Mucosa of descending colon (tissue), 3 donors: ENCODE results near the gene TTLL9. TPM values are rescaled to one million over a fixed set of nuclear protein-coding genes. Genes with fewer than 3 reads are reported as not detected.

ENCODE experiments used
- ATAC-seq: fragments of 200-7000 bp; cut with Tn5 transposase; one replicate; pipeline ENCODE4 v1.9.1; 2020; ENCODE audit warnings: mild to moderate bottlenecking, moderate library complexity
- DNase-seq, 3 donors: peaks; one replicate each; pipeline ENCODE4 v3.0.0-alpha.2; 2020
- H3K36me3 ChIP-seq: fragments of 200-600 bp; one replicate; pipeline ENCODE4 v1.8.0; 2021; ENCODE audit warnings: low read depth, mild to moderate bottlenecking
- H3K4me1 ChIP-seq: fragments of 200-600 bp; one replicate; pipeline ENCODE4 v1.8.0; 2021; ENCODE audit warnings: low read depth, mild to moderate bottlenecking
- H3K4me3 ChIP-seq: fragments of 200-600 bp; one replicate; pipeline ENCODE4 v1.8.0; 2021; ENCODE audit warnings: mild to moderate bottlenecking
- H3K9me3 ChIP-seq: fragments of 200-600 bp; one replicate; pipeline ENCODE4 v1.8.0; 2021; ENCODE audit warnings: mild to moderate bottlenecking
- intact Hi-C, 2 donors: fragments of 100-400 bp; cut with DNase I in 1 of 2; cut with micrococcal nuclease in 1 of 2; formaldehyde crosslinking; loops; one replicate each; pipeline versions ENCODE4 v1.11.0 to v1.11.1; 2022; cut with DNase I, micrococcal nuclease
- total RNA-seq, 3 donors: library from RNA; stranded (reverse); fragmentation: NEBNext Ultra II Directional in 2 of 3; extraction: Animal tissue kit (Norgen Biotek cat#: 25700) in 2 of 3; gene quantifications; one replicate each; pipeline versions ENCODE4 v1.2.1 to v1.2.4, GENCODE V29; 2021 to 2023
- TF ChIP-seq, protein P1 (sequence below): fragments of 200-600 bp; IDR thresholded peaks from one replicate; pipeline ENCODE4 v1.8.0; 2022; ENCODE audit warnings: antibody characterized with exemption, mild to moderate bottlenecking
- donor health status: DM: no; HTN: no; CAD: no; lungs with moderate emphysema.
- donor health status: DM: no; HTN: no; CAD: no.
- donor health status: DM: no; HTN: yes; CAD: no.

Gene TTLL9
- total RNA-seq, 3 donors from 2014 or later, result 0.25 TPM; not detected in 2

DNA sequence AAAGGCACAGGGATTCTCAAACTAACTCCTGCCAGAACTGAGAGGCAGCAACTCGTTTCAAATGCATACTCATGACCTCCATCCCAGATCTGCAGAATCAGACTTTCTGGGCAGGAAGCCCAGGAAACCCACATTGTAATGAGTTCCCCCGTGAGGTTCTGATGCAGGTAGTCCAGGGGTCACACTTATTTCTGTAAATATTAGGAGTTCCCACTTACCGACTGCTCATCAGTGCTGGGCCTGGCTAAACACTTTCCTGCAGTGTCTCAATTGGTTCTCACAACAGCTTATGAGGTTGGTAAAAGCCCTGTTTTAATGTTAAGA lies 11.7 kb upstream of the TTLL9 start:
- Histone ChIP-seq H3K4me3 (no peak overlapping the region), H3K36me3 (no peaks in the 10 kb centered on the region), H3K9me3 (no peaks in the 10 kb centered on the region), H3K4me1 (peaks cover 9% of the 10 kb centered on the region)
- DNase-seq (no peak), ATAC-seq (no peak)
- TF ChIP-seq, protein P1, sequence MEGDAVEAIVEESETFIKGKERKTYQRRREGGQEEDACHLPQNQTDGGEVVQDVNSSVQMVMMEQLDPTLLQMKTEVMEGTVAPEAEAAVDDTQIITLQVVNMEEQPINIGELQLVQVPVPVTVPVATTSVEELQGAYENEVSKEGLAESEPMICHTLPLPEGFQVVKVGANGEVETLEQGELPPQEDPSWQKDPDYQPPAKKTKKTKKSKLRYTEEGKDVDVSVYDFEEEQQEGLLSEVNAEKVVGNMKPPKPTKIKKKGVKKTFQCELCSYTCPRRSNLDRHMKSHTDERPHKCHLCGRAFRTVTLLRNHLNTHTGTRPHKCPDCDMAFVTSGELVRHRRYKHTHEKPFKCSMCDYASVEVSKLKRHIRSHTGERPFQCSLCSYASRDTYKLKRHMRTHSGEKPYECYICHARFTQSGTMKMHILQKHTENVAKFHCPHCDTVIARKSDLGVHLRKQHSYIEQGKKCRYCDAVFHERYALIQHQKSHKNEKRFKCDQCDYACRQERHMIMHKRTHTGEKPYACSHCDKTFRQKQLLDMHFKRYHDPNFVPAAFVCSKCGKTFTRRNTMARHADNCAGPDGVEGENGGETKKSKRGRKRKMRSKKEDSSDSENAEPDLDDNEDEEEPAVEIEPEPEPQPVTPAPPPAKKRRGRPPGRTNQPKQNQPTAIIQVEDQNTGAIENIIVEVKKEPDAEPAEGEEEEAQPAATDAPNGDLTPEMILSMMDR, result no peak
- intact Hi-C loops, result loop anchor here in 1 of 2 donors (10.0 kb wide), 1 partner anchor 96 kb away; the partner anchor contains the start of gene PDRG1

DNA sequence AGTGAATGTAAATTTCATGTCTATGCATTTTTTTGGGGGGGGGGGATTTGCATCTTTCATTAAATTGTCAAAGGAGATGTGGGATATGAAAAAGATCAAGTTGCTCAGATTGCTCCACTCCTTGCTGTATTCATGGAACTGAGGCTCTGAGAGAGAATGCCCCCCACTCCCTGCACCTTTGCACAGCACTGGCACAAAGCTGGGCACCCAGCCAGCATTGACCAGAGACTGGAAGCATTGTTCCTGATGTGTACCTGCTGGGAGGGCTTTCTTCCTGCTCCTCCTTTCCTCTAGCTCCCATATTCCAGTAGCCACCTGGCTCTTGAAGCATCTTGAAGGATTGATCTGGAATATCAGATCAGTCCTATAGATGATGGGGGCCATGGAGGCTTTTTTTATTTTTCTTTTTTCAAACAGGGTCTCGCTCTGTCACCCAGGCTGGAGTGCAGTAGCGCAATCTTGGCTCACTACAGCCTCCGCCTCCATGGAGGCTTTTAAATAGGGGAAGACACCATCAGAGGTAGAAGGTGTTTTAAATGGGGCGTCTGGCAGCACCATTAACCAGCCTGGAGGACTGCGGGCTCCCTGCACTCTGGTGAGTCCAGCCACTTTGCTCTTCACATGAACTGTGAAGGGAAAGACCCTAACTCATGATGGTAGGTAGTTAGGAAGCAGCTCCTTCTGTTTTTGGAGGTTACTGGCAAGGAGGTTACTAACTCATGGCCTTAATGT lies 11.0 kb upstream of the TTLL9 start:
- intact Hi-C loops, result loop anchor here in 1 of 2 donors (10.0 kb wide), 1 partner anchor 95 kb away; the partner anchor contains the start of gene PDRG1
- Histone ChIP-seq H3K4me3 (no peak overlapping the region), H3K36me3 (no peaks in the 10 kb centered on the region), H3K9me3 (no peaks in the 10 kb centered on the region), H3K4me1 (peaks cover 9% of the 10 kb centered on the region)
- no peak for DNase-seq
- TF ChIP-seq, protein P1, result no peak
- no peak for ATAC-seq

DNA sequence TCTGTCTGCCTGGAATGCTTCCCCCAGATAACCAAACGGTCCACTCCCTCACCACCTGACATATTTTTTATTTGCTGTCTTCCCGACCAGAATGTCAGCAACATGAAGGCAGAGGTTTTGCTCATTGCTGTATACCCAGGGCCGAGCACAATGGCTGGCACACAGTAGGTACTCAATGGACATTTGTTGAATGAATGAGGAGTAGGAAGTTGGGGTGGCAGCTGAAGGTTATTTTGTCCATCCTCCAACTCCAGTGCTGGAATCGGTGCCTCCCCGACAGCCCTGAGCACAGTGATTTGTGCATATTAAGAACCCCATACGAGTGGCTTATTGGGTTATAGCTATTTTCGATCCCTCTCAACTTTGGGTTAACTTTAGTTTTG lies 10.4 kb upstream of the TTLL9 start:
- H3K36me3 ChIP-seq, result no peaks in the 10 kb centered on the region
- ATAC-seq, result no peak
- no peaks in the 10 kb centered on the region for H3K9me3 ChIP-seq
- TF ChIP-seq, protein P1, result no peak
- no peak overlapping the region for H3K4me3 ChIP-seq
- DNase-seq, result no peak
- H3K4me1 ChIP-seq, result peaks cover 9% of the 10 kb centered on the region
- intact Hi-C loops, result loop anchor here in 1 of 2 donors (10.0 kb wide), 1 partner anchor 95 kb away; the partner anchor contains the start of gene PDRG1

DNA sequence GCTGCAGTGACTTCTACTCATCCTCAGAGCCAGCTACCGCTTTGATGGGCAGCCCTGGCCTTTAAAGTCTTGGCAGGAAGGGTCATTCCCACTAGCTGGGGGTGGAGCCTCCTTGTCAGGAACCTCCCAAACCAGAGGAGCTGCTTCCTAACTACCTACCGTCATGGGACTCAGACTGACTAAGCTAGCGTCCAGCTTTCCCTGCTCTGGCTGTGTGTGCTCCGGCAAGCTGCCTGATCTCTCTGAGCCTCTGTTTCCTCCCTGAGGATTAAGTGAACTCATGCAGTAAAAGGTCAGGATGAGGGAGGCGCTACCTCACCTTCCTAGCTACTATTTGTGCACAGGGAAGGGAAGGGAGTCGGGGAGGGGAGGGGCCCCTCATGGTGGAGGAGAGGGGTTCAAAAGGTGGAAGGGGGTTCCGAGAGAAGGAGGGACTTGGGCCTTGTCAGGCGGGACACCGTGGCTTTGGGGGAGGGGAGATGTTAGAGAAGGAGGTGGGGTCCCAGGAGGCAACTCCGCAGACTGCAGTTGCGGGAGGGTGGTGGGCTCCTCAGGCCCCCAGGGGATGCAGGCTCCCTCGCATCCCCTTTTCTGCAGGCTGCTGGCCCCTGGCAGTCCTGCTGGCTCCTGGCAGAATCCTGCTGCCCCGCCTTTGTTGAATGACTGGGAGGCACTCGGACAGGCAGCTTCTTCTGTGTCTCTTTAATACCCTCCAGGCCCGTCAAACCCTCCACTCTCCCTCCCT lies 9.9 kb upstream of the TTLL9 start:
- DNase-seq (peak in 1 of 3 donors; percentile 28), ATAC-seq (peak; percentile 42)
- TF ChIP-seq, protein P1, result no peak
- H3K4me3 ChIP-seq, result no peak overlapping the region
- no peaks in the 10 kb centered on the region for H3K36me3 ChIP-seq
- peaks cover 9% of the 10 kb centered on the region for H3K4me1 ChIP-seq
- no peaks in the 10 kb centered on the region for H3K9me3 ChIP-seq
- intact Hi-C loops, result no loop called here

DNA sequence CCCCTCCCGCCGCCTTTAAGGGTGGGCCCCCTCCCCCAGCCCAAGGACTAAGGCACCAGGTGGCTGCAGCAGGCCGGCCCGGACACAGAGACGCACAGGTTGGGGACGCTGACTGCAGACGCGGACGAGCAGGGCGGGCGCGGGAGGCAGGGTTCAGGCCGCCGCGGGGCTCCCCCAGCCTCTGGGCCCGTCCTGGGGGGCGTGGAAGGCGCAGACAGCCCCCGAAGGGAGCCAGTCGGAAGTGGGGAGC lies 9.4 kb upstream of the TTLL9 start:
- Histone ChIP-seq H3K4me1 (peaks cover 9% of the 10 kb centered on the region), H3K4me3 (no peak overlapping the region), H3K9me3 (no peaks in the 10 kb centered on the region), H3K36me3 (no peaks in the 10 kb centered on the region)
- ATAC-seq (peak; percentile 47), DNase-seq (peak in 1 of 3 donors; percentile 52)
- TF ChIP-seq, protein P1, result no peak
- intact Hi-C loops, result no loop called here
